C4-2B (cell line): ENCODE measurements around the gene AQP7.

Source experiments
- CTCF ChIP-seq: fragments of 450-650 bp; conservative IDR thresholded peaks from 2 replicates; pipeline ENCODE4 v1.5.1; 2017; ENCODE audit warnings: mild to moderate bottlenecking
- ZFX ChIP-seq: fragments of 450-650 bp; IDR thresholded peaks from 2 replicates; pipeline ENCODE4 v1.6.1; 2017

DNA sequence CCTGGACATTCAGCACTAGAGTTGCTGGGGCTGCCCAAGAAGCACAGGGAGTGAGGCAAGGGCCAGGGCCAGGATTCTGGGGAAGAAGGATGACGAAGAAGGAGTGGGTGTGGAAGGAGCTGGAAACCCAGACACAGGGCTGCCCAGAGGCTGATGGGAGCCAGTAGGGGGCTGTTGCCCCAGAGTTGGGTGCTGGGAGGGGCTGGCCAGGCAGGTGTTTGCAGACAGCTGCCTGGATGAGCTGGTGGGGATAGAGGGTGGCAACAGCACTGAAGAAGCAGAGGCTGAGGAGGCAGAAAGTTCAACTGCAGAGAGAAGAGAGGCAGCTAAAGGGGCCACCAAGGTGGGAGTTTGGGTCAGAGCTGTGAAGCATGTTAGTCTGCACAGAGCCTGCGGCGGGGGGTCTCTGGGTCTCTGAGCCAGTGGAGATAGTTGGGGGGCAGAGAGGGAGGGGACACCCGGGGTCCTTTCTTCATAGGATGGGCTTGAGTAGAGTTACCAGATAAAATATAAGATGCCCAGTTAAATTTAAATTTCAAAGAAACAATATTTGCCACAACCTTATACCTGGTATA is 2.5 kb upstream of the AQP7 start:
- TF ChIP-seq CTCF: no peak
- no peak for TF ChIP-seq ZFX
